ENCODE measurements around the gene PLA2G15.

DNA sequence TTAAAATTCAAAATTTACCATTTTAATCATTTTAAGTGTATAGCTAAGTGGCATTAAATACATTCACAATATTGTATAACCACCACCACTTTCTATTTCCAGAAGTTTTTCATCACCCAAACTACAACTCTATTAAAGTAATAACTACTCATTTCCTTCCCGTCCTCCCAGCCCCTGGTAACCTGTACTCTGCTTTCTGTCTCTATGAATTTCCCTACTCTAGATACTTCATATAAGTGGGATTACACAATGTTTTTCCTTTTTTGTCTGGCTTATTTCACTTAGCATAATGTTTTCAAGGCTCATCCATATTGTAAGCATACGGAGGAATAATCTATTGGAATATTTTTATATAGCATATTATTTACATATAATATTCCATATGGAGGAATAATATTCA lies 38.9 kb upstream of the PLA2G15 start:
- TF ChIP-seq, protein P1, sequence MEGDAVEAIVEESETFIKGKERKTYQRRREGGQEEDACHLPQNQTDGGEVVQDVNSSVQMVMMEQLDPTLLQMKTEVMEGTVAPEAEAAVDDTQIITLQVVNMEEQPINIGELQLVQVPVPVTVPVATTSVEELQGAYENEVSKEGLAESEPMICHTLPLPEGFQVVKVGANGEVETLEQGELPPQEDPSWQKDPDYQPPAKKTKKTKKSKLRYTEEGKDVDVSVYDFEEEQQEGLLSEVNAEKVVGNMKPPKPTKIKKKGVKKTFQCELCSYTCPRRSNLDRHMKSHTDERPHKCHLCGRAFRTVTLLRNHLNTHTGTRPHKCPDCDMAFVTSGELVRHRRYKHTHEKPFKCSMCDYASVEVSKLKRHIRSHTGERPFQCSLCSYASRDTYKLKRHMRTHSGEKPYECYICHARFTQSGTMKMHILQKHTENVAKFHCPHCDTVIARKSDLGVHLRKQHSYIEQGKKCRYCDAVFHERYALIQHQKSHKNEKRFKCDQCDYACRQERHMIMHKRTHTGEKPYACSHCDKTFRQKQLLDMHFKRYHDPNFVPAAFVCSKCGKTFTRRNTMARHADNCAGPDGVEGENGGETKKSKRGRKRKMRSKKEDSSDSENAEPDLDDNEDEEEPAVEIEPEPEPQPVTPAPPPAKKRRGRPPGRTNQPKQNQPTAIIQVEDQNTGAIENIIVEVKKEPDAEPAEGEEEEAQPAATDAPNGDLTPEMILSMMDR (IDR thresholded peaks at IDR 0.05) = no peak
- TF ChIP-seq POLR2A (IDR thresholded peaks at IDR 0.05) (no peak), POLR2AphosphoS5 (IDR thresholded peaks at IDR 0.05; ENCODE audit: insufficient read depth in 1 of 2, low read depth in 1 of 2) (no peak)

Data from vagina (tissue), 2 donors.